Thoracic aorta (tissue), 2 donors: ENCODE results near the gene SEMA3D. TPM values are rescaled to one million over a fixed set of nuclear protein-coding genes. Genes with fewer than 3 reads are reported as not detected.

Experiments used
- ATAC-seq: fragments of 150-250 bp; one replicate; pipeline ENCODE4 v1.8.0; 2017; ENCODE audit warnings: low read depth; ENCODE audit not compliant: insufficient number of reproducible peaks, low FRiP score
- DNase-seq: peaks from one replicate; pipeline ENCODE4 v3.0.0-alpha.2; 2020; ENCODE audit warnings: low spot score
- H3K27ac ChIP-seq, 2 donors: fragments of 200-600 bp; sonication (generic); 1 replicate in 1 of 2; 2 replicates in 1 of 2; pipeline ENCODE4 v1.5.1; 2016; ENCODE audit warnings: mild to moderate bottlenecking in 2 of 2, moderate library complexity in 2 of 2
- H3K27me3 ChIP-seq: fragments of 200-600 bp; sonication (generic); replicated peaks from 2 replicates; pipeline ENCODE4 v1.6.0; 2016; ENCODE audit warnings: mild to moderate bottlenecking; ENCODE audit not compliant: insufficient read depth
- H3K36me3 ChIP-seq: fragments of 200-600 bp; sonication (generic); one replicate; pipeline ENCODE4 v1.5.1; 2016
- H3K4me1 ChIP-seq, 2 donors: fragments of 200-600 bp; sonication (generic); 1 replicate in 1 of 2; 2 replicates in 1 of 2; pipeline versions ENCODE4 v1.5.1 to v1.6.0; 2016; ENCODE audit warnings: low read depth in 2 of 2, mild to moderate bottlenecking in 1 of 2; ENCODE audit not compliant: control insufficient read depth in 1 of 2
- H3K4me3 ChIP-seq: fragments of 200-600 bp; sonication (generic); 2 replicates; pipeline ENCODE4 v1.5.1; 2016; ENCODE audit warnings: mild to moderate bottlenecking
- H3K9me3 ChIP-seq: fragments of 200-600 bp; sonication (generic); 2 replicates; pipeline ENCODE4 v1.5.1; 2016
- total RNA-seq, 2 donors: library from RNA; depleted of rRNA; stranded (reverse); fragments of >200 nt; gene quantifications; one replicate each; pipeline versions ENCODE4 v1.1.0 to v1.2.3, GENCODE V29; 2016
- TF ChIP-seq, protein P1 (sequence below): fragments of 200-600 bp; sonication (generic); IDR thresholded peaks from one replicate; pipeline ENCODE4 v1.5.1; 2019; ENCODE audit warnings: antibody characterized with exemption

The SEMA3D gene
- total RNA-seq, 2 donors from 2014 or later, result 18.5 to 22.8 TPM

DNA sequence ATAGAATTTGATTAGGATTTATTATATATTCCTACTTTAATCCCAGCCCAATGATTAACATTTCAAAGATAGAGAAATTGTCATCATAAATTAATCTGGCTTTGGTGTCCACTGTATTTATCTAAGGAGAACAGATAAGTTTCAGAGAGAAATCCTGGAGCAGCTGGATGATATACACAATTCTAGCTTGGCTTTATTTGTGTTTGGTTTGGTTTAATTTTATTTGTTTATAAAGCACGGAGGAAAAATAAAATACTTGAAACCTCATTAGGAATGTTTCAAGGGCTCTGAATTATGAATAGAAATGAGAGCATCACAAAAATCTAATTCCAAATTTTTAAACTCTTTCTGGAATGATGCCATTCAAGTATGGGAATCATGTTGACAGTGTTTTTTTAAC is 42.1 kb downstream of the SEMA3D start:
- ATAC-seq (no peak), DNase-seq (no peak)
- Histone ChIP-seq H3K27ac (no peak overlapping the region), H3K27me3 (no peaks in the 10 kb centered on the region), H3K9me3 (no peaks in the 10 kb centered on the region), H3K4me3 (no peak overlapping the region), H3K4me1 (no peaks in the 10 kb centered on the region), H3K36me3 (no peaks in the 10 kb centered on the region)
- TF ChIP-seq, protein P1, sequence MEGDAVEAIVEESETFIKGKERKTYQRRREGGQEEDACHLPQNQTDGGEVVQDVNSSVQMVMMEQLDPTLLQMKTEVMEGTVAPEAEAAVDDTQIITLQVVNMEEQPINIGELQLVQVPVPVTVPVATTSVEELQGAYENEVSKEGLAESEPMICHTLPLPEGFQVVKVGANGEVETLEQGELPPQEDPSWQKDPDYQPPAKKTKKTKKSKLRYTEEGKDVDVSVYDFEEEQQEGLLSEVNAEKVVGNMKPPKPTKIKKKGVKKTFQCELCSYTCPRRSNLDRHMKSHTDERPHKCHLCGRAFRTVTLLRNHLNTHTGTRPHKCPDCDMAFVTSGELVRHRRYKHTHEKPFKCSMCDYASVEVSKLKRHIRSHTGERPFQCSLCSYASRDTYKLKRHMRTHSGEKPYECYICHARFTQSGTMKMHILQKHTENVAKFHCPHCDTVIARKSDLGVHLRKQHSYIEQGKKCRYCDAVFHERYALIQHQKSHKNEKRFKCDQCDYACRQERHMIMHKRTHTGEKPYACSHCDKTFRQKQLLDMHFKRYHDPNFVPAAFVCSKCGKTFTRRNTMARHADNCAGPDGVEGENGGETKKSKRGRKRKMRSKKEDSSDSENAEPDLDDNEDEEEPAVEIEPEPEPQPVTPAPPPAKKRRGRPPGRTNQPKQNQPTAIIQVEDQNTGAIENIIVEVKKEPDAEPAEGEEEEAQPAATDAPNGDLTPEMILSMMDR, result no peak

DNA sequence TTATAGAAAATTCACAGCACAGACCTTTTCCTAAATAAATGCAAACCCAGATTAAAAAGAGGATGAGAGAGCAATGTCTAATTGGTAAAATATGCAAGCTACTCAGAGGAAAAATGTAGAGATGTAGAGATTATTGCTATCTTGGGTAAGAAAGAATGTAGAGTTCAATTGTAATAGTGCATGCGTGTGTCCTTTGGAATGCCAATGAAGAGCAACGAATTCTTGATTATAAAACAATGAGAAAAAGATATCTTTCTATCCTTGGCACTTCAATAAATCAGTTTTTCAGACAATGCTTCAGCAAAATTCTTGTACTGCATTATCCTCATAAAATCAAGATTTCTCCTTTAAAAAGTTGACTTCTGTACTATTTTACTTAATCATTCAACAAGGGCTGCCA is 50.9 kb downstream of the SEMA3D start:
- H3K36me3 ChIP-seq, result no peaks in the 10 kb centered on the region
- TF ChIP-seq, protein P1, result no peak
- no peaks in the 10 kb centered on the region for H3K9me3 ChIP-seq
- no peaks in the 10 kb centered on the region for H3K27me3 ChIP-seq
- DNase-seq (no peak), ATAC-seq (no peak)
- no peaks in the 10 kb centered on the region for H3K4me1 ChIP-seq
- no peak overlapping the region for H3K4me3 ChIP-seq
- H3K27ac ChIP-seq, result no peak overlapping the region

DNA sequence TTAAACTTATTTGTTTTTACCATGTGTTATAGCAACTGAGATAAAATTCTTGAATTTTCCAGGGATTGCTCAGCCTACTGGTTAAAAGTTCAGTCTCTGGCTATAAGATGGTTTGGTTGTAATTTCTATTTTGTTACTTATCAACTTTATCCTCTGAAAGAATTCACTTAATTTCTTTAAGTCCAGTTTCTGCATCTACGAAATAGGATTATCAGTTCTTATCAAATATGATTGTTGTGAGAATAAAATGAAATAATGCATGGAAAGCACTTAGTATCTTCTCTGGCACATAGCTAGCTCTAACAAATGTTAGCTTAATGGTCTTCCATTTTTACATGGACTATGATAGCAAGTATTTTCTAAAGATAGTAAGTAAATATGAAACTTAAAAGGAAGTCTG is 53.3 kb downstream of the SEMA3D start:
- no peak overlapping the region for H3K27ac ChIP-seq
- DNase-seq (no peak), ATAC-seq (no peak)
- H3K9me3 ChIP-seq, result no peaks in the 10 kb centered on the region
- no peaks in the 10 kb centered on the region for H3K4me1 ChIP-seq
- H3K27me3 ChIP-seq, result no peaks in the 10 kb centered on the region
- H3K36me3 ChIP-seq, result no peaks in the 10 kb centered on the region
- no peak overlapping the region for H3K4me3 ChIP-seq
- TF ChIP-seq, protein P1, result no peak

DNA sequence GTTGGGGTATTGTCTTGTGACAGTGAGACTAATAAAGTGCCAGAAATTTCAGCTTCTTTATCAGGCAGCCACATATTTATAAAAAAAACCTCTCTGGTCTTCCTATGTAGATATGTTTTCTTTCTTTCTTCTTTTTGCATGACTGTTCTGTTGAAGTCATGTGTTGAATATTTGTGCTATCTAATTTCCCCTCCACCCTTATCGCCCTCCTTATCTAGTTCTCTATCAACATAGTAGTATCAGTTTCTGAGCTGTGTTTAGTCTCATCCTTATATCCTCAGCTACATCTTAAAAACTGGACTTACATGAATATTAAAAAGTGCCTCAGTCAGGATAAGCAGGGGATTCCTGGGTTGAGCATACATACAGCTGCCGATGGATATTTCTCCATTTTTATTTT is 53.9 kb downstream of the SEMA3D start:
- DNase-seq (no peak), ATAC-seq (no peak)
- Histone ChIP-seq H3K27me3 (no peaks in the 10 kb centered on the region), H3K4me1 (no peaks in the 10 kb centered on the region), H3K9me3 (no peaks in the 10 kb centered on the region), H3K27ac (no peak overlapping the region), H3K4me3 (no peak overlapping the region), H3K36me3 (no peaks in the 10 kb centered on the region)
- TF ChIP-seq, protein P1, result no peak

GRCh38 chr7:85130702-85131101 is 56.2 kb downstream of the SEMA3D start:
- DNase-seq (no peak), ATAC-seq (no peak)
- no peaks in the 10 kb centered on the region for H3K9me3 ChIP-seq
- H3K4me1 ChIP-seq, result no peaks in the 10 kb centered on the region
- no peak overlapping the region for H3K27ac ChIP-seq
- no peaks in the 10 kb centered on the region for H3K36me3 ChIP-seq
- no peaks in the 10 kb centered on the region for H3K27me3 ChIP-seq
- no peak overlapping the region for H3K4me3 ChIP-seq
- TF ChIP-seq, protein P1, result no peak
